ENCODE results near the gene TMC1. TPM values are rescaled to one million over a fixed set of nuclear protein-coding genes. Genes with fewer than 3 reads are reported as not detected.

The TMC1 gene
- total RNA-seq, 6 donors from 2014 or later, result 0.67 TPM; not detected in 5

GRCh38 chr9:72597181-72597517 lies 75.7 kb downstream of the TMC1 start:
- DNase-seq (no peak), ATAC-seq (ENCODE audit: low FRiP score in 2 of 2) (no peak)
- Histone ChIP-seq H3K4me1 (peaks cover 2 to 12% (median 7%) of the 10 kb centered on the region in 4 donors), H3K9me3 (no peaks in the 10 kb centered on the region), H3K27ac (no peak overlapping the region), H3K36me3 (no peaks in the 10 kb centered on the region), H3K27me3 (no peaks in the 10 kb centered on the region), H3K4me3 (no peak overlapping the region)
- TF ChIP-seq EP300 (IDR thresholded peaks at IDR 0.05), result no peak
- TF ChIP-seq POLR2AphosphoS5 (IDR thresholded peaks at IDR 0.05), result no peak
- TF ChIP-seq POLR2A (IDR thresholded peaks at IDR 0.05), result no peak
- no peak for TF ChIP-seq CTCF (IDR thresholded peaks at IDR 0.05)
- WGBS, 2 donors, result 91 to 100% methylated on average over 4 to 8 of the region's 8 CpGs

GRCh38 chr9:72597601-72598000 lies 76.2 kb downstream of the TMC1 start:
- Histone ChIP-seq H3K4me3 (no peak overlapping the region), H3K36me3 (no peaks in the 10 kb centered on the region), H3K27ac (no peak overlapping the region), H3K4me1 (peaks cover under 1 to 9% (median 5%) of the 10 kb centered on the region in 4 donors), H3K9me3 (no peaks in the 10 kb centered on the region), H3K27me3 (no peaks in the 10 kb centered on the region)
- ATAC-seq (ENCODE audit: low FRiP score in 2 of 2) (no peak), DNase-seq (no peak)
- WGBS, 2 donors, result 89 to 90% methylated on average over 3 of the region's 3 CpGs
- TF ChIP-seq CTCF (IDR thresholded peaks at IDR 0.05) (no peak), POLR2A (IDR thresholded peaks at IDR 0.05) (no peak), POLR2AphosphoS5 (IDR thresholded peaks at IDR 0.05) (no peak), EP300 (IDR thresholded peaks at IDR 0.05) (no peak)

- 49% methylated on average over 3 of the region's 3 CpGs for WGBS, 2 donors
- Histone ChIP-seq H3K36me3 (no peaks in the 10 kb centered on the region), H3K27ac (no peak overlapping the region)
These were observed 77.2 kb downstream of the TMC1 start for GRCh38 chr9:72598639-72599038.

GRCh38 chr9:72599874-72600534 lies 78.6 kb downstream of the TMC1 start:
- peak in 1 of 2 donors; percentile 49 for ATAC-seq (ENCODE audit: low FRiP score in 2 of 2)

More at GRCh38 chr9:72598639-72599038, 77.2 kb downstream of the TMC1 start:
- TF ChIP-seq EP300 (IDR thresholded peaks at IDR 0.05) (no peak), POLR2AphosphoS5 (IDR thresholded peaks at IDR 0.05) (no peak), POLR2A (IDR thresholded peaks at IDR 0.05) (no peak), CTCF (IDR thresholded peaks at IDR 0.05) (no peak)
- DNase-seq (no peak), ATAC-seq (ENCODE audit: low FRiP score in 2 of 2) (no peak)
- Histone ChIP-seq H3K4me3 (no peak overlapping the region), H3K27me3 (no peaks in the 10 kb centered on the region), H3K9me3 (no peaks in the 10 kb centered on the region), H3K4me1 (peaks cover 0 to 4% (median under 1%) of the 10 kb centered on the region in 4 donors)

More at GRCh38 chr9:72599874-72600534, 78.6 kb downstream of the TMC1 start:
- H3K4me1 ChIP-seq, result no peaks in the 10 kb centered on the region
- TF ChIP-seq POLR2AphosphoS5 (IDR thresholded peaks at IDR 0.05) (no peak), EP300 (IDR thresholded peaks at IDR 0.05) (peak in 1 of 4 donors; percentile 6), POLR2A (IDR thresholded peaks at IDR 0.05) (no peak), CTCF (IDR thresholded peaks at IDR 0.05) (no peak)
- H3K4me3 ChIP-seq, result no peak overlapping the region
- no peaks in the 10 kb centered on the region for H3K9me3 ChIP-seq
- 59 to 66% methylated on average over 5 of the region's 5 CpGs for WGBS, 2 donors
- H3K36me3 ChIP-seq, result no peaks in the 10 kb centered on the region
- H3K27ac ChIP-seq, result no peak overlapping the region
- DNase-seq, result peak in 1 of 2 donors; percentile 32
- no peaks in the 10 kb centered on the region for H3K27me3 ChIP-seq

All from upper lobe of left lung (tissue), 6 donors.